GM12873 (cell line): ENCODE results near the gene TNFAIP8.

Experiments
- CTCF ChIP-seq: IDR thresholded peaks from 2 replicates; pipeline ENCODE4 v1.5.1; 2012; ENCODE audit warnings: low read depth, mild to moderate bottlenecking, moderate library complexity, low read length, control low read depth; ENCODE audit not compliant: insufficient read depth; ENCODE audit errors: missing control alignments

TNFAIP8 gene

GRCh38 chr5:119357808-119358529 is 2.1 kb downstream of the TNFAIP8 start:
- TF ChIP-seq CTCF = no peak

GRCh38 chr5:119358530-119358900 is 2.7 kb downstream of the TNFAIP8 start:
- no peak for TF ChIP-seq CTCF

GRCh38 chr5:119358901-119359603 is 3.2 kb downstream of the TNFAIP8 start:
- TF ChIP-seq CTCF = no peak

GRCh38 chr5:119359737-119360413 is 4.1 kb downstream of the TNFAIP8 start:
- no peak for TF ChIP-seq CTCF

- TF ChIP-seq CTCF = no peak
Observed at GRCh38 chr5:119360905-119361593, 5.2 kb downstream of the TNFAIP8 start.

GRCh38 chr5:119361594-119362125 is 5.8 kb downstream of the TNFAIP8 start:
- no peak for TF ChIP-seq CTCF
